GM12878 (cell line): ENCODE data around the gene TACC3. TPM values are rescaled to one million over a fixed set of nuclear protein-coding genes. Genes with fewer than 3 reads are reported as not detected.
A peak's percentile ranks its signal among the peaks of the same experiment; 100 is the strongest.

Experiments
- CHD4 ChIP-seq: fragments of 200-600 bp; sonication (generic); IDR thresholded peaks from 2 replicates; pipeline ENCODE4 v1.6.1; 2016; ENCODE audit warnings: mild to moderate bottlenecking
- FOXK2 ChIP-seq: fragments of 450-650 bp; IDR thresholded peaks from 2 replicates; pipeline ENCODE4 v1.6.1; 2017; ENCODE audit warnings: mild to moderate bottlenecking, moderate library complexity
- HDAC6 ChIP-seq: fragments of 200-600 bp; sonication (generic); IDR thresholded peaks from one replicate; pipeline ENCODE4 v1.8.0; 2017; ENCODE audit warnings: antibody characterized with exemption; ENCODE audit not compliant: unreplicated experiment
- HSF1 ChIP-seq: fragments of 150-350 bp; IDR thresholded peaks from 2 replicates; pipeline ENCODE4 v1.6.1; 2014; ENCODE audit warnings: mild to moderate bottlenecking, low read depth, low read length
- LARP7 ChIP-seq: fragments of 450-650 bp; IDR thresholded peaks from 2 replicates; pipeline ENCODE4 v1.6.1; 2017; ENCODE audit warnings: mild to moderate bottlenecking
- MEF2A ChIP-seq: IDR thresholded peaks from 2 replicates; pipeline ENCODE4 v1.6.1; 2011; ENCODE audit warnings: low read depth, mild to moderate bottlenecking, low read length, moderate library complexity; ENCODE audit not compliant: insufficient read depth
- MEF2B ChIP-seq: fragments of 450-650 bp; IDR thresholded peaks from 2 replicates; pipeline ENCODE4 v1.6.1; 2018; ENCODE audit warnings: mild to moderate bottlenecking, moderate library complexity; ENCODE audit not compliant: partially characterized antibody, poor library complexity, severe bottlenecking
- MYC ChIP-seq: IDR thresholded peaks from 2 replicates; pipeline ENCODE4 v1.6.1; 2011; ENCODE audit warnings: mild to moderate bottlenecking, low read length, moderate library complexity, inconsistent platforms; ENCODE audit not compliant: insufficient read depth, insufficient replicate concordance, insufficient read length, severe bottlenecking
- NBN ChIP-seq: fragments of 450-650 bp; IDR thresholded peaks from 2 replicates; pipeline ENCODE4 v1.6.1; 2016
- NFYB ChIP-seq: IDR thresholded peaks from 2 replicates; pipeline ENCODE4 v1.6.1; 2011; ENCODE audit warnings: low read depth, mild to moderate bottlenecking, low read length, improper control_type of control experiment, moderate library complexity; ENCODE audit not compliant: insufficient read depth
- PAX8 ChIP-seq: fragments of 450-650 bp; IDR thresholded peaks from 2 replicates; pipeline ENCODE4 v1.6.1; 2017; ENCODE audit warnings: mild to moderate bottlenecking, moderate library complexity
- PML ChIP-seq: IDR thresholded peaks from 2 replicates; pipeline ENCODE4 v1.6.1; 2012; ENCODE audit warnings: low read length, inconsistent platforms
- POLR2AphosphoS2 ChIP-seq: IDR thresholded peaks from 2 replicates; pipeline ENCODE4 v1.6.1; 2011; ENCODE audit warnings: low read depth, mild to moderate bottlenecking, low read length, improper control_type of control experiment, moderate library complexity
- POU2F2 ChIP-seq: IDR thresholded peaks from 3 replicates; pipeline ENCODE4 v1.6.1; 2011; ENCODE audit warnings: low read depth, mild to moderate bottlenecking, low read length, borderline replicate concordance
- SMARCA5 ChIP-seq: fragments of 450-650 bp; IDR thresholded peaks from 2 replicates; pipeline ENCODE4 v1.6.1; 2017; ENCODE audit warnings: mild to moderate bottlenecking
- SRF ChIP-seq, 2 experiments: IDR thresholded peaks; 2 replicates each; pipeline ENCODE4 v1.6.1; 2011; ENCODE audit warnings: low read depth in 2 of 2, low read length in 2 of 2, mild to moderate bottlenecking in 1 of 2, moderate library complexity in 1 of 2
- TBL1XR1 ChIP-seq: IDR thresholded peaks from 2 replicates; pipeline ENCODE4 v1.6.1; 2012; ENCODE audit warnings: low read depth, low read length, improper control_type of control experiment
- TCF3 ChIP-seq: IDR thresholded peaks from 2 replicates; pipeline ENCODE4 v1.6.1; 2012; ENCODE audit warnings: low read depth, mild to moderate bottlenecking, low read length, borderline replicate concordance; ENCODE audit not compliant: insufficient read depth
- USF1 ChIP-seq: IDR thresholded peaks from 2 replicates; pipeline ENCODE4 v1.6.1; 2011; ENCODE audit warnings: borderline replicate concordance, low read depth, mild to moderate bottlenecking, moderate library complexity, mixed read lengths, low read length; ENCODE audit not compliant: insufficient read depth; ENCODE audit errors: extremely low read length
- ZNF207 ChIP-seq: fragments of 450-650 bp; IDR thresholded peaks from 2 replicates; pipeline ENCODE4 v1.6.1; 2014; ENCODE audit warnings: antibody characterized with exemption, mild to moderate bottlenecking, borderline replicate concordance
- ZNF384 ChIP-seq: IDR thresholded peaks from 2 replicates; pipeline ENCODE4 v1.6.1; 2012; ENCODE audit warnings: low read depth, mild to moderate bottlenecking, low read length, improper control_type of control experiment, borderline replicate concordance
- polyA plus RNA-seq, 11 experiments: library from polyadenylated mRNA; depleted of rRNA in 4 of 11; unstranded in 6 of 11; stranded (reverse) in 5 of 11; fragments of >200 nt; fragmentation: Nextera tagmentation in 4 of 11; fragmentation: Illumina TruSeq in 1 of 11; extraction: Ambion mirVana in 4 of 11; extraction: Trizol in 1 of 11; gene quantifications; 1 replicate in 1 of 11; 2 replicates in 10 of 11; pipeline versions ENCODE4 v1.2.1 to v1.2.3, GENCODE V29; 2011 to 2016; ENCODE audit warnings: inconsistent platforms in 2 of 11, missing spikeins in 2 of 11, low read depth in 1 of 11
- total RNA-seq, 4 experiments: library from RNA; depleted of rRNA in 3 of 4; stranded (reverse); fragments of >200 nt in 3 of 4; fragmentation: Illumina TruSeq in 1 of 4; extraction: Trizol in 1 of 4; gene quantifications; 2 replicates each; pipeline versions ENCODE4 v1.2.1 to v1.2.3, GENCODE V29; 2013 to 2021
- TF ChIP-seq, protein P1 (sequence below): fragments of 450-650 bp; IDR thresholded peaks from 2 replicates; pipeline ENCODE4 v1.6.1; 2017; ENCODE audit warnings: mild to moderate bottlenecking, moderate library complexity

TACC3 gene
- total and polyA plus RNA-seq, 10 of the 15 experiments (the other 5 are each of a cell fraction or from before 2014, with no cell fraction given): 2.8 to 121 (median 73.3) TPM

GRCh38 chr4:1712216-1713002 lies 8.9 kb upstream of the TACC3 start, which contains the start of gene SLBP (continued):
- peak; percentile 88 for TF ChIP-seq NFYB
- TF ChIP-seq TCF3: 0 out of 2 replicates have a peak, but pooled peaks have one; percentile 9
- TF ChIP-seq ZNF207: peak; percentile 99
- no peak for TF ChIP-seq ZNF384
- TF ChIP-seq MYC: peak; percentile 73
- no peak for TF ChIP-seq USF1
- TF ChIP-seq POLR2AphosphoS2: peak; percentile 95
- no peak for TF ChIP-seq PAX8
- 0 out of 4 replicates have a peak, but pooled peaks of 1 of the 2 experiments have one; percentile 39 for TF ChIP-seq SRF (IDR thresholded peaks at IDR 0.05; ENCODE audit: low read depth in 2 of 2, low read length in 2 of 2)
- peak; percentile 66; the same call in 2 of the 3 replicates for TF ChIP-seq POU2F2
- TF ChIP-seq NBN: peak; percentile 85
- TF ChIP-seq FOXK2: peak; percentile 96
- TF ChIP-seq MEF2A: no peak
- no peak for TF ChIP-seq PML
- TF ChIP-seq, protein P1, sequence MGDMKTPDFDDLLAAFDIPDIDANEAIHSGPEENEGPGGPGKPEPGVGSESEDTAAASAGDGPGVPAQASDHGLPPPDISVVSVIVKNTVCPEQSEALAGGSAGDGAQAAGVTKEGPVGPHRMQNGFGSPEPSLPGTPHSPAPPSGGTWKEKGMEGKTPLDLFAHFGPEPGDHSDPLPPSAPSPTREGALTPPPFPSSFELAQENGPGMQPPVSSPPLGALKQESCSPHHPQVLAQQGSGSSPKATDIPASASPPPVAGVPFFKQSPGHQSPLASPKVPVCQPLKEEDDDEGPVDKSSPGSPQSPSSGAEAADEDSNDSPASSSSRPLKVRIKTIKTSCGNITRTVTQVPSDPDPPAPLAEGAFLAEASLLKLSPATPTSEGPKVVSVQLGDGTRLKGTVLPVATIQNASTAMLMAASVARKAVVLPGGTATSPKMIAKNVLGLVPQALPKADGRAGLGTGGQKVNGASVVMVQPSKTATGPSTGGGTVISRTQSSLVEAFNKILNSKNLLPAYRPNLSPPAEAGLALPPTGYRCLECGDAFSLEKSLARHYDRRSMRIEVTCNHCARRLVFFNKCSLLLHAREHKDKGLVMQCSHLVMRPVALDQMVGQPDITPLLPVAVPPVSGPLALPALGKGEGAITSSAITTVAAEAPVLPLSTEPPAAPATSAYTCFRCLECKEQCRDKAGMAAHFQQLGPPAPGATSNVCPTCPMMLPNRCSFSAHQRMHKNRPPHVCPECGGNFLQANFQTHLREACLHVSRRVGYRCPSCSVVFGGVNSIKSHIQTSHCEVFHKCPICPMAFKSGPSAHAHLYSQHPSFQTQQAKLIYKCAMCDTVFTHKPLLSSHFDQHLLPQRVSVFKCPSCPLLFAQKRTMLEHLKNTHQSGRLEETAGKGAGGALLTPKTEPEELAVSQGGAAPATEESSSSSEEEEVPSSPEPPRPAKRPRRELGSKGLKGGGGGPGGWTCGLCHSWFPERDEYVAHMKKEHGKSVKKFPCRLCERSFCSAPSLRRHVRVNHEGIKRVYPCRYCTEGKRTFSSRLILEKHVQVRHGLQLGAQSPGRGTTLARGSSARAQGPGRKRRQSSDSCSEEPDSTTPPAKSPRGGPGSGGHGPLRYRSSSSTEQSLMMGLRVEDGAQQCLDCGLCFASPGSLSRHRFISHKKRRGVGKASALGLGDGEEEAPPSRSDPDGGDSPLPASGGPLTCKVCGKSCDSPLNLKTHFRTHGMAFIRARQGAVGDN: peak; percentile 65; the same call in 1 of the 2 replicates
- TF ChIP-seq SMARCA5: peak; percentile 88
- TF ChIP-seq HDAC6: no peak
- TF ChIP-seq CHD4: no peak
- TF ChIP-seq LARP7: peak; percentile 94
- TF ChIP-seq HSF1: no peak
- no peak for TF ChIP-seq MEF2B
- TF ChIP-seq TBL1XR1: no peak
